Keratinocyte (primary cell): ENCODE data around the gene CCDC148. TPM values are rescaled to one million over a fixed set of nuclear protein-coding genes. Genes with fewer than 3 reads are reported as not detected.
"Not testable (repeated sequence)": the region's sequence is repeated elsewhere in the genome, so short reads cannot be mapped to it uniquely, and the experiment has no call there.

Source experiments
- DNase-seq: peaks from one replicate; pipeline ENCODE4 v3.0.0-alpha.2; 2011; ENCODE audit warnings: low read depth, missing footprints, low spot score
- FAIRE-seq: peaks from 2 replicates; lab custom pipeline; 2011; peaks lifted over from hg19 to GRCh38; lab: Jason Lieb, UNC
- H2AFZ ChIP-seq: 2 replicates; pipeline ENCODE4 v1.6.0; 2012; ENCODE audit warnings: low read length, control low read depth, inconsistent platforms; ENCODE audit not compliant: control insufficient read depth
- H3K27ac ChIP-seq: 2 replicates; pipeline ENCODE4 v1.5.1; 2011; ENCODE audit warnings: low read length; ENCODE audit not compliant: control insufficient read depth, insufficient read depth
- H3K27me3 ChIP-seq: 3 replicates; pipeline ENCODE4 v1.6.0; 2011; ENCODE audit warnings: low read length; ENCODE audit not compliant: control insufficient read depth, insufficient read depth; ENCODE audit errors: extremely low read depth
- H3K36me3 ChIP-seq, 2 experiments: 2 replicates in 1 of 2; 3 replicates in 1 of 2; pipeline ENCODE4 v1.5.1; 2011; ENCODE audit warnings: low read length in 2 of 2, mild to moderate bottlenecking in 1 of 2; ENCODE audit not compliant: control insufficient read depth in 2 of 2, insufficient read depth in 2 of 2; ENCODE audit errors: extremely low read depth in 1 of 2
- H3K4me1 ChIP-seq: 3 replicates; pipeline ENCODE4 v1.5.1; 2011; ENCODE audit warnings: low read length; ENCODE audit not compliant: control insufficient read depth, insufficient read depth; ENCODE audit errors: extremely low read depth
- H3K4me2 ChIP-seq: 3 replicates; pipeline ENCODE4 v1.6.0; 2011; ENCODE audit warnings: low read depth, low read length; ENCODE audit not compliant: control insufficient read depth, insufficient read depth; ENCODE audit errors: extremely low read depth
- H3K4me3 ChIP-seq, 3 experiments: fragments of 200-600 bp in 1 of 3; sonication (generic) in 1 of 3; 2 replicates in 2 of 3; 3 replicates in 1 of 3; pipeline ENCODE4 v1.5.1; 2011 to 2016; ENCODE audit warnings: low read length in 3 of 3, mild to moderate bottlenecking in 3 of 3, control low read depth in 2 of 3, inconsistent platforms in 1 of 3, low read depth in 1 of 3, mixed read lengths in 1 of 3, mixed run types in 1 of 3, moderate library complexity in 1 of 3; ENCODE audit not compliant: control insufficient read depth in 2 of 3, insufficient read depth in 2 of 3; ENCODE audit errors: extremely low read depth in 1 of 3
- H3K79me2 ChIP-seq: 2 replicates; pipeline ENCODE4 v1.6.0; 2012; ENCODE audit warnings: low read length; ENCODE audit not compliant: control insufficient read depth, insufficient read depth
- H3K9ac ChIP-seq: 3 replicates; pipeline ENCODE4 v1.6.0; 2011; ENCODE audit warnings: low read length; ENCODE audit not compliant: control insufficient read depth, insufficient read depth; ENCODE audit errors: extremely low read depth
- H3K9me1 ChIP-seq: 3 replicates; pipeline ENCODE4 v1.6.0; 2011; ENCODE audit warnings: low read length; ENCODE audit not compliant: control insufficient read depth, insufficient read depth; ENCODE audit errors: extremely low read depth
- H3K9me3 ChIP-seq: 2 replicates; pipeline ENCODE4 v1.5.1; 2012; ENCODE audit warnings: low read depth, low read length; ENCODE audit not compliant: control insufficient read depth
- H4K20me1 ChIP-seq: 3 replicates; pipeline ENCODE4 v1.6.0; 2011; ENCODE audit warnings: low read length; ENCODE audit not compliant: control insufficient read depth, insufficient read depth; ENCODE audit errors: extremely low read depth
- CTCF ChIP-seq, 3 experiments: IDR thresholded peaks in 1 of 3; conservative IDR thresholded peaks in 1 of 3; optimal IDR thresholded peaks in 1 of 3; 2 replicates in 2 of 3; 3 replicates in 1 of 3; pipeline versions ENCODE3 to v1.5.1; 2011; ENCODE audit warnings: low read length in 3 of 3, mild to moderate bottlenecking in 3 of 3, moderate library complexity in 2 of 3, control low read depth in 1 of 3, inconsistent platforms in 1 of 3; ENCODE audit not compliant: insufficient read depth in 2 of 3; ENCODE audit errors: extremely low read depth in 1 of 3
- EZH2 ChIP-seq: IDR thresholded peaks from one replicate; pipeline ENCODE4 v1.6.1; 2012; ENCODE audit warnings: inconsistent platforms, mild to moderate bottlenecking, low read length, moderate library complexity
- dilution Hi-C: fragments of 300-500 bp; cut with MboI; formaldehyde crosslinking; loops from one replicate; pipeline ENCODE4 v1.7.0; 2020; ENCODE audit warnings: low sequenced_read_pairs; ENCODE audit not compliant: extremely low pct_ligation_motif_present
- polyA plus RNA-seq, 5 experiments: library from polyadenylated mRNA; depleted of rRNA in 3 of 5; stranded (reverse) in 3 of 5; stranded (forward) in 1 of 5; unstranded in 1 of 5; fragments of >200 nt; gene quantifications; 1 replicate in 1 of 5; 2 replicates in 3 of 5; 3 replicates in 1 of 5; pipeline versions ENCODE4 v1.2.1 to v1.2.3, GENCODE V29; 2011 to 2012; ENCODE audit warnings: missing spikeins in 2 of 5, low read depth in 1 of 5, low replicate concordance in 1 of 5

The CCDC148 gene
- polyA plus RNA-seq, 1 donor (not counting 4 experiments of a cell fraction or from before 2014, with no cell fraction given), result 0.39 TPM

GRCh38 chr2:158337018-158337417, 119.5 kb downstream of the CCDC148 start:
- FAIRE-seq (no peak), DNase-seq (no peak)
- H3K27me3 ChIP-seq, result no peaks in the 10 kb centered on the region
- no peak overlapping the region for H3K9ac ChIP-seq
- no peaks in the 10 kb centered on the region for H3K9me1 ChIP-seq
- no peaks in the 10 kb centered on the region for H3K79me2 ChIP-seq
- H4K20me1 ChIP-seq, result no peaks in the 10 kb centered on the region
- H3K27ac ChIP-seq, result no peak overlapping the region
- H3K4me1 ChIP-seq, result no peaks in the 10 kb centered on the region
- H3K9me3 ChIP-seq, result no peaks in the 10 kb centered on the region
- no peak for TF ChIP-seq EZH2
- no peak for TF ChIP-seq CTCF (optimal IDR thresholded peaks at IDR 0.05 in 1 of 3, IDR thresholded peaks at IDR 0.05 in 1 of 3, conservative IDR thresholded peaks at IDR 0.05 in 1 of 3; ENCODE audit: extremely low read depth in 1 of 3, insufficient read depth in 2 of 3, low read length in 3 of 3)
- H3K4me2 ChIP-seq, result no peak overlapping the region
- no peaks in the 10 kb centered on the region for H3K36me3 ChIP-seq
- no peak overlapping the region for H2AFZ ChIP-seq
- no peak overlapping the region for H3K4me3 ChIP-seq
- dilution Hi-C loops, result no loop called here

GRCh38 chr2:158331799-158332198, 124.8 kb downstream of the CCDC148 start:
- DNase-seq, H2AFZ ChIP-seq, H4K20me1 ChIP-seq, dilution Hi-C loops, FAIRE-seq, H3K27ac ChIP-seq, H3K9me1 ChIP-seq, H3K9me3 ChIP-seq, H3K4me1 ChIP-seq, H3K9ac ChIP-seq, H3K4me2 ChIP-seq, H3K27me3 ChIP-seq, H3K4me3 ChIP-seq, H3K79me2 ChIP-seq, H3K36me3 ChIP-seq: not testable (repeated sequence)

- Histone ChIP-seq H3K79me2 (no peaks in the 10 kb centered on the region), H4K20me1 (no peaks in the 10 kb centered on the region), H3K9ac (no peak overlapping the region), H3K36me3 (no peaks in the 10 kb centered on the region), H3K9me1 (no peaks in the 10 kb centered on the region), H3K27me3 (no peaks in the 10 kb centered on the region), H3K4me1 (peaks cover 24% of the 10 kb centered on the region), H2AFZ (no peak overlapping the region), H3K4me3 (no peak overlapping the region), H3K9me3 (no peaks in the 10 kb centered on the region), H3K4me2 (no peak overlapping the region), H3K27ac (no peak overlapping the region)
- FAIRE-seq (no peak), DNase-seq (no peak)
- dilution Hi-C loops, result no loop called here
- TF ChIP-seq EZH2 (no peak), CTCF (optimal IDR thresholded peaks at IDR 0.05 in 1 of 3, IDR thresholded peaks at IDR 0.05 in 1 of 3, conservative IDR thresholded peaks at IDR 0.05 in 1 of 3; ENCODE audit: extremely low read depth in 1 of 3, insufficient read depth in 2 of 3, low read length in 3 of 3) (no peak)
Observed at GRCh38 chr2:158325782-158326340, 130.7 kb downstream of the CCDC148 start.
